Measurements from ENCODE around the gene SRPRB.

SRPRB gene

DNA sequence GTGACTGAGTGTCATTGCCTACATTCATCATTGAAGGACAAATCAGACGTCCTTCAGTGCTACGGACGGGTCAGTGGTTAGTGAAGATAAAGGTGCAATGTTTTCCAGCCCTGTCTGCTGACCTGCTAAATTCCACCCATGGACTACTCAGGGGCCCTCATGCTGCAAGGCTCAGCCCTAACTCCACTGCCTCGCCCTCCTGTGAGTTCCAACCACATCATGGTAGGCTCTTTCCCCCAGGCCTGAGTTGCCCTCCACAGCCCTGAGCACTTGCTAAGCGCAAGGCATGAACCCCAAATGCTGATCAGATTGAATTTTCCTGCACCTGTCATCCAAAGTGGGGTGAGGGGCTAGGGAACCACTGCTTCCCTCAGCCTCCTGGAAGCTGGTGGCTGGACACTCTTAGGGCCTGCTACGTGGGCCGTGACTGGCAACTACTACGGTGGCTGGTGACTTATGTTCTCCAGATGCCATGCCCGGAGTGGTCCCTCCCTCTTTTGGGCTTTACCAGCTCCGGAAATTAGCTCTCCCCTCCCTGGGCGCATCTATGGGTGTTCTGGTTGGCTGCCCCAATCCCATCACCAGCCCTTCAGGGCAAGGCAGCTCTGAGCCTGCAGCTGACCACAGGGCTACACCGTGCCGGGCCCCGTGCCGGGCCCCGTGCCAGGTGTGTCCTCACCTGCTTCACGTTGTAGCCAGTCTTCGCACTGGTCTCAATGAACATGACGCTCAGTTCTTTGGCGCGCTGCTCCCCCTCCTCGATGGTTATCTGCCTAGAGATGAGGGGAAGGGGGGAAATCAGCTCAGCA, 32.1 kb downstream of the SRPRB start:
- no peak overlapping the region for H3K4me3 ChIP-seq
- no peaks in the 10 kb centered on the region for H3K27me3 ChIP-seq
- TF ChIP-seq, protein P1, sequence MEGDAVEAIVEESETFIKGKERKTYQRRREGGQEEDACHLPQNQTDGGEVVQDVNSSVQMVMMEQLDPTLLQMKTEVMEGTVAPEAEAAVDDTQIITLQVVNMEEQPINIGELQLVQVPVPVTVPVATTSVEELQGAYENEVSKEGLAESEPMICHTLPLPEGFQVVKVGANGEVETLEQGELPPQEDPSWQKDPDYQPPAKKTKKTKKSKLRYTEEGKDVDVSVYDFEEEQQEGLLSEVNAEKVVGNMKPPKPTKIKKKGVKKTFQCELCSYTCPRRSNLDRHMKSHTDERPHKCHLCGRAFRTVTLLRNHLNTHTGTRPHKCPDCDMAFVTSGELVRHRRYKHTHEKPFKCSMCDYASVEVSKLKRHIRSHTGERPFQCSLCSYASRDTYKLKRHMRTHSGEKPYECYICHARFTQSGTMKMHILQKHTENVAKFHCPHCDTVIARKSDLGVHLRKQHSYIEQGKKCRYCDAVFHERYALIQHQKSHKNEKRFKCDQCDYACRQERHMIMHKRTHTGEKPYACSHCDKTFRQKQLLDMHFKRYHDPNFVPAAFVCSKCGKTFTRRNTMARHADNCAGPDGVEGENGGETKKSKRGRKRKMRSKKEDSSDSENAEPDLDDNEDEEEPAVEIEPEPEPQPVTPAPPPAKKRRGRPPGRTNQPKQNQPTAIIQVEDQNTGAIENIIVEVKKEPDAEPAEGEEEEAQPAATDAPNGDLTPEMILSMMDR (IDR thresholded peaks at IDR 0.05) = no peak
- H3K4me1 ChIP-seq = no peaks in the 10 kb centered on the region
- H3K9me3 ChIP-seq = no peaks in the 10 kb centered on the region
- no peak for DNase-seq
- H3K27ac ChIP-seq = no peak overlapping the region
- intact Hi-C loops (cut with DNase I; ENCODE audit: low total_unique reads) = no loop called here
- peaks cover 0 to 40% (median 0%) of the 10 kb centered on the region in 3 donors for H3K36me3 ChIP-seq

DNA sequence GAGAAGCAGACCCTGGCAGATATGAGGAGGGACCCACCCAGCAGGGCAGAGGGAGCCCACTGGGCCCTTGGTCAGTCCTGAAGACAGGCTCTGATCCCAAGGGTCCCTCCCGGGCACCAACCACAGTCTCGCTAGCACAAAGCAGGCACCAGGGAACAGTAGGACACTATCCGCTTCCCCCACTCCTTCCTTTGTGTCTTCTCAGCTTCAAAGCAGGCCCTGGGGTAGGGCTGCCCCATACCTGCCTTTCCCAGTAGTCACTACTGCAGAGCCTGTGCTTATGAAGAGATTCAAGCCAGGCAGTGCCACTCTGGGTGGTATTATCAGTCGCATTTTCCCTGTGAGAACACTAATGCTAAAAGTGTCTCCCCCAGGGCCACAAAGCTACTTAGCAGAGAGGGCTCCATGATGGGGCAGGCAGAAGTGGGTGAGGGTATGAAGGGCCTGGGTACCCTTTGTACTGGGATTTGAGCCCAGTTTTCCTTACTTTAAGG, 32.7 kb downstream of the SRPRB start:
- no peaks in the 10 kb centered on the region for H3K4me1 ChIP-seq
- TF ChIP-seq, protein P1 (IDR thresholded peaks at IDR 0.05) = no peak
- intact Hi-C loops (cut with DNase I; ENCODE audit: low total_unique reads) = no loop called here

DNA sequence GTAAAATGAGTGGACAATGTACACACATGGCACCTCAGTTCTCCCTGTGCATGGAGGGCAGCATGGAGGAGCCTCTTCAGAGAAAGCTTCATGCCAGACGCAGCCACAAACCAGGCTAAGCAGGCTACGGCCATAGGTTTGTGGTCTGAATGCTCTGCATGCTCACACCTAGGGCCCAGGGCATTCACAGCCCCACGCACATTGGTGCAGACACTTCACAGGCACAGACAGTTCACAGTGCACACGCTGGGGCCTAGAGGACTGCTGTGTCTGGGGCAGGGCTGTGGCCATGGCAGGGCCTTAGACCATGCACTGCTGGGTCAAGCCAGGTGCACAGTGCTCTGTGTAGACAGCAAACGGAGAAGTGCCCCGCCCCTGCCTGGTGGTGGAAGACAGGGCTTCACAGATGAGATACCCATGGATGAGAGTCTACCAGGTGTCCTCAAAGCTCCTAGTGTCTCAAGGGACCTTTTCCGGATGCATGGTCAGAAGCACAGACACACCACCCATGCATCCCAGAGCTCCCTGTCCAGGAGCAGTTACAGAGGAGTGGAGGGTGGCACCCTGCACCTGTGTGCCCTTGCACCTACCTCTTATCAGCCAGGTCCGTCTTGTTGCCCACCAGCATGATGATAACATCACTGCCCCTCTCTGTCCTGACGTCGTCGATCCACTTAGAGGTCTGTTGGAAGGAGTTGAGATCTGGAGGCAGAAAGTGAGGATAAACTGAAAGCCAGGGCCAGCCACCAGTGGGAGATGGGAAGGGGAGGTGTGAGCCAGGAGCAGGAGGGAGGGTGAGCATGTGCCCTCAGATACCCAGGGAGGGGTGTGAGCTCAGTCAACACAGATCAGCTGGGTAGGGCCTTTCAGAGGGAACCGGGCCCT, 33.5 kb downstream of the SRPRB start:
- TF ChIP-seq, protein P1 (IDR thresholded peaks at IDR 0.05) = no peak

More for the DNA sequence above, 32.7 kb downstream of the SRPRB start:
- no peak overlapping the region for H3K27ac ChIP-seq
- DNase-seq = no peak
- no peaks in the 10 kb centered on the region for H3K27me3 ChIP-seq
- no peaks in the 10 kb centered on the region for H3K9me3 ChIP-seq
- H3K4me3 ChIP-seq = no peak overlapping the region
- peaks cover 0 to 37% (median 0%) of the 10 kb centered on the region in 3 donors for H3K36me3 ChIP-seq

DNA sequence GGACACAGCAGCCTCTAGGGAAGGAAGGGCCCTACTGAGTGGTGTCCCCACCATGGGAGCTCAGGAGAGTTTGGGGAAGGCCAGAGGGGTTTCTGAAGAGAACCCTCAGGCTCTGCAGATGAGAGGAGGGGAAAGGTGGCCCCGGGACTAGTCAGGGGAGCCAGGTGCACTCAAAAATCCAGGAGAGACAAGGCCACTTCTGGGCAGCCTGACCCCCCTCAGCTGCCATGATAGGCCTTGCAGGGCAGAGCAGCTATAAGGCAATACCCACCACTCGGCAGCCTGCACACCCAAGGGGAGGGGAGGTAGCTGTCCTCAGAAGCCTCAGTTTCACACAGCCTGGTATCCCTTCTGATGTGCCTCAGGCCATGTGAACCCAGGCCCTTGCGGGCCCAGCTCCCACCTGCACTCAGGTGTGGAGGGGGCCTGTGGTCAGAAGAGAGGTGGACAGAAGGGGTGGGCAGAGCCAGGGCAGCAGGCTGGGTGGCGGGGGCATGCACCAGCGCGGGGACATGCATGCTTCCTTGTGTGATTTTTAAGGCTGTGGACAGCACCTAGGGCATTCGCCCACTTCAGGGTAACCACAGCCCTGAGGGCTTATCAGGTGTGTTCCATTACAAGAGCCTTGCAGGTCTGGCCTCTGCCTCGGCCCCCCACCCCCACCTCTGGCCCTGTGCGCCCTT, 34.6 kb downstream of the SRPRB start:
- Histone ChIP-seq H3K27me3 (no peaks in the 10 kb centered on the region), H3K4me1 (no peaks in the 10 kb centered on the region), H3K9me3 (no peaks in the 10 kb centered on the region), H3K4me3 (no peak overlapping the region), H3K27ac (no peak overlapping the region), H3K36me3 (peaks cover 0 to 24% (median 0%) of the 10 kb centered on the region in 3 donors)
- TF ChIP-seq, protein P1 (IDR thresholded peaks at IDR 0.05) = no peak
- no peak for DNase-seq
- intact Hi-C loops (cut with DNase I; ENCODE audit: low total_unique reads) = no loop called here

More for the DNA sequence above, 33.5 kb downstream of the SRPRB start:
- no peaks in the 10 kb centered on the region for H3K9me3 ChIP-seq
- H3K27me3 ChIP-seq = no peaks in the 10 kb centered on the region
- H3K36me3 ChIP-seq = peaks cover 0 to 33% (median 0%) of the 10 kb centered on the region in 3 donors
- no peak overlapping the region for H3K4me3 ChIP-seq
- H3K4me1 ChIP-seq = no peaks in the 10 kb centered on the region
- intact Hi-C loops (cut with DNase I; ENCODE audit: low total_unique reads) = no loop called here
- no peak for DNase-seq
- no peak overlapping the region for H3K27ac ChIP-seq

DNA sequence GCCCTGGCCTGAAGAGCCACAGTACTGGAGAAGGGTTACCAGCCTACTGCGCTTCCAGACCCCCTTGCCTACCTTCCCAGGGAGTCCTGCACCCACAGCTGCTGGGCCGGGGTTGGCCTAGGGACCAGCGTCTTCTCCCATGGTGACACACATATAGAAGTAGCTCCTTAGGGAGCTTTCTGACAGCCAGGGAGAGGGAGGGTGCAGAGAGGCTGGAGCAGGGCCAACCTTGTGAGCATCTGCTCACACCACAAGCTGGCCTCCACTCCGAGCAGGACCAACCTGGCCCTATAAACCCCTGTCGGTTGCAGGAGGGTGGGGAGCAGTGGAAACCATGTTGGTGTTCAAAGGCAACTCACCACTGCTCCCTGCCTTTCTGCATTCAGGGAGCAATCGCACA, 35.2 kb downstream of the SRPRB start:
- Histone ChIP-seq H3K9me3 (no peaks in the 10 kb centered on the region), H3K4me1 (no peaks in the 10 kb centered on the region), H3K4me3 (no peak overlapping the region), H3K27me3 (no peaks in the 10 kb centered on the region), H3K36me3 (peaks cover 0 to 24% (median 0%) of the 10 kb centered on the region in 3 donors), H3K27ac (no peak overlapping the region)
- TF ChIP-seq, protein P1 (IDR thresholded peaks at IDR 0.05) = no peak
- intact Hi-C loops (cut with DNase I; ENCODE audit: low total_unique reads) = no loop called here
- DNase-seq = no peak
